GM23248 (cell line): ENCODE data around the gene SGCG.

Source experiments
- EZH2 ChIP-seq: fragments of 200-600 bp; sonication (generic); IDR thresholded peaks from 2 replicates; pipeline ENCODE4 v1.6.1; 2018; ENCODE audit warnings: antibody characterized with exemption, mild to moderate bottlenecking; ENCODE audit not compliant: insufficient read depth, poor library complexity, severe bottlenecking
- EZH2phosphoT487 ChIP-seq: fragments of 200-600 bp; sonication (generic); IDR thresholded peaks from 2 replicates; pipeline ENCODE4 v1.6.1; 2018; ENCODE audit warnings: antibody characterized with exemption, moderate library complexity, mild to moderate bottlenecking, low read depth; ENCODE audit not compliant: insufficient read depth

- TF ChIP-seq EZH2 (no peak), EZH2phosphoT487 (no peak)
Observed at GRCh38 chr13:23144431-23144830, 36.3 kb upstream of the SGCG start.
